ENCODE measurements around the gene GOLGA6L10. TPM values are rescaled to one million over a fixed set of nuclear protein-coding genes. Genes with fewer than 3 reads are reported as not detected.
"Not testable (repeated sequence)": the region's sequence is repeated elsewhere in the genome, so short reads cannot be mapped to it uniquely, and the experiment has no call there.

The GOLGA6L10 gene
- total and polyA plus RNA-seq, 4 donors = 2.3 to 8.1 (median 3.9) TPM

- H3K36me3 ChIP-seq (ENCODE audit: control insufficient read depth, insufficient read depth, low read length); H3K4me3 ChIP-seq (ENCODE audit: low read depth, low read length); H3K27ac ChIP-seq (ENCODE audit: low read depth, low read length); H3K27me3 ChIP-seq (ENCODE audit: control insufficient read depth, insufficient read depth, low read length); H3K4me1 ChIP-seq (ENCODE audit: control insufficient read depth, insufficient read depth, low read length); DNase-seq (ENCODE audit: low read depth in 4 of 6, low spot score in 6 of 6); H3K9me3 ChIP-seq (ENCODE audit: control insufficient read depth, insufficient read depth, low read length): not testable (repeated sequence)
- 95% methylated on average over 11 of the region's 43 CpGs for WGBS (ENCODE audit: insufficient coverage)
Observed at GRCh38 chr15:82333603-82334553, 15.4 kb downstream of the GOLGA6L10 start.

- H3K4me1 ChIP-seq (ENCODE audit: control insufficient read depth, insufficient read depth, low read length); DNase-seq (ENCODE audit: low read depth in 4 of 6, low spot score in 6 of 6); H3K27me3 ChIP-seq (ENCODE audit: control insufficient read depth, insufficient read depth, low read length); H3K9me3 ChIP-seq (ENCODE audit: control insufficient read depth, insufficient read depth, low read length); H3K27ac ChIP-seq (ENCODE audit: low read depth, low read length); H3K36me3 ChIP-seq (ENCODE audit: control insufficient read depth, insufficient read depth, low read length); H3K4me3 ChIP-seq (ENCODE audit: low read depth, low read length): not testable (repeated sequence)
- WGBS (ENCODE audit: insufficient coverage) = 78% methylated on average over 7 of the region's 13 CpGs
Observed at GRCh38 chr15:82332711-82333602, 16.3 kb downstream of the GOLGA6L10 start.

- not testable (repeated sequence) for H3K27me3 ChIP-seq (ENCODE audit: control insufficient read depth, insufficient read depth, low read length); H3K4me3 ChIP-seq (ENCODE audit: low read depth, low read length); H3K9me3 ChIP-seq (ENCODE audit: control insufficient read depth, insufficient read depth, low read length); DNase-seq (ENCODE audit: low read depth in 4 of 6, low spot score in 6 of 6); H3K4me1 ChIP-seq (ENCODE audit: control insufficient read depth, insufficient read depth, low read length); H3K27ac ChIP-seq (ENCODE audit: low read depth, low read length); H3K36me3 ChIP-seq (ENCODE audit: control insufficient read depth, insufficient read depth, low read length)
- WGBS (ENCODE audit: insufficient coverage) = no CpG with 5 or more reads among the region's 3 CpGs
Observed at GRCh38 chr15:82331576-82332304, 17.5 kb downstream of the GOLGA6L10 start.

GRCh38 chr15:82330921-82331320 lies 18.4 kb downstream of the GOLGA6L10 start:
- not testable (repeated sequence) for H3K9me3 ChIP-seq (ENCODE audit: control insufficient read depth, insufficient read depth, low read length); H3K4me1 ChIP-seq (ENCODE audit: control insufficient read depth, insufficient read depth, low read length); DNase-seq (ENCODE audit: low read depth in 4 of 6, low spot score in 6 of 6); H3K27me3 ChIP-seq (ENCODE audit: control insufficient read depth, insufficient read depth, low read length); H3K4me3 ChIP-seq (ENCODE audit: low read depth, low read length); H3K36me3 ChIP-seq (ENCODE audit: control insufficient read depth, insufficient read depth, low read length); H3K27ac ChIP-seq (ENCODE audit: low read depth, low read length)
- WGBS (ENCODE audit: insufficient coverage) = no CpG with 5 or more reads among the region's 11 CpGs

GRCh38 chr15:82329039-82329438 lies 20.2 kb downstream of the GOLGA6L10 start:
- H3K4me3 ChIP-seq (ENCODE audit: low read depth, low read length); H3K9me3 ChIP-seq (ENCODE audit: control insufficient read depth, insufficient read depth, low read length); H3K4me1 ChIP-seq (ENCODE audit: control insufficient read depth, insufficient read depth, low read length); DNase-seq (ENCODE audit: low read depth in 4 of 6, low spot score in 6 of 6); H3K27me3 ChIP-seq (ENCODE audit: control insufficient read depth, insufficient read depth, low read length); H3K27ac ChIP-seq (ENCODE audit: low read depth, low read length); H3K36me3 ChIP-seq (ENCODE audit: control insufficient read depth, insufficient read depth, low read length): not testable (repeated sequence)
- no CpG with 5 or more reads among the region's 13 CpGs for WGBS (ENCODE audit: insufficient coverage)

GRCh38 chr15:82327372-82327771 lies 21.9 kb downstream of the GOLGA6L10 start:
- not testable (repeated sequence) for H3K27ac ChIP-seq (ENCODE audit: low read depth, low read length); DNase-seq (ENCODE audit: low read depth in 4 of 6, low spot score in 6 of 6); H3K4me3 ChIP-seq (ENCODE audit: low read depth, low read length); H3K4me1 ChIP-seq (ENCODE audit: control insufficient read depth, insufficient read depth, low read length); H3K27me3 ChIP-seq (ENCODE audit: control insufficient read depth, insufficient read depth, low read length); H3K9me3 ChIP-seq (ENCODE audit: control insufficient read depth, insufficient read depth, low read length); H3K36me3 ChIP-seq (ENCODE audit: control insufficient read depth, insufficient read depth, low read length)
- 88% methylated on average over 2 of the region's 10 CpGs for WGBS (ENCODE audit: insufficient coverage)

- 93% methylated on average over 15 of the region's 23 CpGs for WGBS (ENCODE audit: insufficient coverage)
- H3K4me3 ChIP-seq (ENCODE audit: low read depth, low read length); H3K27ac ChIP-seq (ENCODE audit: low read depth, low read length); H3K27me3 ChIP-seq (ENCODE audit: control insufficient read depth, insufficient read depth, low read length); H3K36me3 ChIP-seq (ENCODE audit: control insufficient read depth, insufficient read depth, low read length); H3K9me3 ChIP-seq (ENCODE audit: control insufficient read depth, insufficient read depth, low read length); H3K4me1 ChIP-seq (ENCODE audit: control insufficient read depth, insufficient read depth, low read length); DNase-seq (ENCODE audit: low read depth in 4 of 6, low spot score in 6 of 6): not testable (repeated sequence)
Observed at GRCh38 chr15:82326896-82327295, 22.4 kb downstream of the GOLGA6L10 start.

- not testable (repeated sequence) for H3K9me3 ChIP-seq (ENCODE audit: control insufficient read depth, insufficient read depth, low read length); H3K36me3 ChIP-seq (ENCODE audit: control insufficient read depth, insufficient read depth, low read length); H3K27ac ChIP-seq (ENCODE audit: low read depth, low read length); H3K4me1 ChIP-seq (ENCODE audit: control insufficient read depth, insufficient read depth, low read length); H3K4me3 ChIP-seq (ENCODE audit: low read depth, low read length); DNase-seq (ENCODE audit: low read depth in 4 of 6, low spot score in 6 of 6); H3K27me3 ChIP-seq (ENCODE audit: control insufficient read depth, insufficient read depth, low read length)
- WGBS (ENCODE audit: insufficient coverage) = 92% methylated on average over 2 of the region's 10 CpGs
Observed at GRCh38 chr15:82325646-82326045, 23.6 kb downstream of the GOLGA6L10 start.

- not testable (repeated sequence) for H3K4me1 ChIP-seq (ENCODE audit: control insufficient read depth, insufficient read depth, low read length); H3K36me3 ChIP-seq (ENCODE audit: control insufficient read depth, insufficient read depth, low read length); H3K27me3 ChIP-seq (ENCODE audit: control insufficient read depth, insufficient read depth, low read length); H3K4me3 ChIP-seq (ENCODE audit: low read depth, low read length); H3K27ac ChIP-seq (ENCODE audit: low read depth, low read length); H3K9me3 ChIP-seq (ENCODE audit: control insufficient read depth, insufficient read depth, low read length); DNase-seq (ENCODE audit: low read depth in 4 of 6, low spot score in 6 of 6)
- WGBS (ENCODE audit: insufficient coverage) = 94% methylated on average over 4 of the region's 6 CpGs
Observed at GRCh38 chr15:82324831-82325230, 24.4 kb downstream of the GOLGA6L10 start.
